Gastrocnemius medialis (tissue), 4 donors: ENCODE data around the gene GABRB1.

Source experiments
- POLR2A ChIP-seq, 2 donors: fragments of 450-650 bp; IDR thresholded peaks; one replicate each; pipeline ENCODE4 v1.6.1; 2017; ENCODE audit warnings: antibody characterized with exemption in 2 of 2, mild to moderate bottlenecking in 2 of 2, moderate library complexity in 2 of 2
- TF ChIP-seq, protein P1 (sequence below), 5 experiments: fragments of 450-650 bp in 3 of 5; fragments of 200-600 bp in 2 of 5; sonication (generic) in 2 of 5; IDR thresholded peaks in 4 of 5; conservative IDR thresholded peaks in 1 of 5; 1 replicate in 4 of 5; 2 replicates in 1 of 5; pipeline ENCODE4 v1.5.1; 2016 to 2019; ENCODE audit warnings: antibody characterized with exemption in 5 of 5, mild to moderate bottlenecking in 3 of 5, moderate library complexity in 3 of 5

DNA sequence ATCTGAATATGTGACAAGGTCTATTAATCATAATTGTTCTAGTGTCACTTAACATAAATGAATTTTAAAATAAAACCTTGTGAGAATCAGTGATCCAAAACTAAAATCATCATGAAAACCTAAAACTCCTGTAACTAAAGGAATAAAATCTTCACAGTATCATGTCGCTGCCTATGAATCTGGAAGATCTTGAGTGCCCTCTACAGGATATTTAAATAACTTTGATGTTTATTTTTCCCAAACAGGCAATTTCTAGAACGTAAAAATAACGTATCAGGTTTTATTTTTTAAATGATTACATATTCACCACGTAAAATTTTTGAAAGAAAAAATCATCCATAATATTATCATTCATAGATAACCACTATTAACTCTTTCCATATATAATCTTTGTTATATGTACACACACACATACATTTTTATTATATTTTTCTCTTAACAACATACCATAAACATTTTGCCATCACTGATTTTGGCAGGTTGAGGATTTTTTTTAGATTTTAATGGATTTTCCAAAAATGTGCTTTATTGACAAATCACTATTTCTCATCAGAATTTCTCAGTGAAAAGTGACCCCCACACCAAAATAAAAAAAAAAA, 352.6 kb downstream of the GABRB1 start:
- TF ChIP-seq, protein P1, sequence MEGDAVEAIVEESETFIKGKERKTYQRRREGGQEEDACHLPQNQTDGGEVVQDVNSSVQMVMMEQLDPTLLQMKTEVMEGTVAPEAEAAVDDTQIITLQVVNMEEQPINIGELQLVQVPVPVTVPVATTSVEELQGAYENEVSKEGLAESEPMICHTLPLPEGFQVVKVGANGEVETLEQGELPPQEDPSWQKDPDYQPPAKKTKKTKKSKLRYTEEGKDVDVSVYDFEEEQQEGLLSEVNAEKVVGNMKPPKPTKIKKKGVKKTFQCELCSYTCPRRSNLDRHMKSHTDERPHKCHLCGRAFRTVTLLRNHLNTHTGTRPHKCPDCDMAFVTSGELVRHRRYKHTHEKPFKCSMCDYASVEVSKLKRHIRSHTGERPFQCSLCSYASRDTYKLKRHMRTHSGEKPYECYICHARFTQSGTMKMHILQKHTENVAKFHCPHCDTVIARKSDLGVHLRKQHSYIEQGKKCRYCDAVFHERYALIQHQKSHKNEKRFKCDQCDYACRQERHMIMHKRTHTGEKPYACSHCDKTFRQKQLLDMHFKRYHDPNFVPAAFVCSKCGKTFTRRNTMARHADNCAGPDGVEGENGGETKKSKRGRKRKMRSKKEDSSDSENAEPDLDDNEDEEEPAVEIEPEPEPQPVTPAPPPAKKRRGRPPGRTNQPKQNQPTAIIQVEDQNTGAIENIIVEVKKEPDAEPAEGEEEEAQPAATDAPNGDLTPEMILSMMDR (IDR thresholded peaks at IDR 0.05 in 4 of 5, conservative IDR thresholded peaks at IDR 0.05 in 1 of 5) = peak in 1 of 5 experiments; percentile 37
- no peak for TF ChIP-seq POLR2A (IDR thresholded peaks at IDR 0.05)
